Activated CD8-positive, alpha-beta memory T cell treated with anti-CD3 and anti-CD28 coated beads for 1 hour (primary cell): ENCODE results near the gene ILKAP.

Experiments
- DNase-seq, 2 donors: peaks; one replicate each; pipeline ENCODE4 v3.0.0-alpha.2; 2020; ENCODE audit warnings: low read depth in 1 of 2; ENCODE audit errors: extremely low read depth in 1 of 2

Gene ILKAP

DNA sequence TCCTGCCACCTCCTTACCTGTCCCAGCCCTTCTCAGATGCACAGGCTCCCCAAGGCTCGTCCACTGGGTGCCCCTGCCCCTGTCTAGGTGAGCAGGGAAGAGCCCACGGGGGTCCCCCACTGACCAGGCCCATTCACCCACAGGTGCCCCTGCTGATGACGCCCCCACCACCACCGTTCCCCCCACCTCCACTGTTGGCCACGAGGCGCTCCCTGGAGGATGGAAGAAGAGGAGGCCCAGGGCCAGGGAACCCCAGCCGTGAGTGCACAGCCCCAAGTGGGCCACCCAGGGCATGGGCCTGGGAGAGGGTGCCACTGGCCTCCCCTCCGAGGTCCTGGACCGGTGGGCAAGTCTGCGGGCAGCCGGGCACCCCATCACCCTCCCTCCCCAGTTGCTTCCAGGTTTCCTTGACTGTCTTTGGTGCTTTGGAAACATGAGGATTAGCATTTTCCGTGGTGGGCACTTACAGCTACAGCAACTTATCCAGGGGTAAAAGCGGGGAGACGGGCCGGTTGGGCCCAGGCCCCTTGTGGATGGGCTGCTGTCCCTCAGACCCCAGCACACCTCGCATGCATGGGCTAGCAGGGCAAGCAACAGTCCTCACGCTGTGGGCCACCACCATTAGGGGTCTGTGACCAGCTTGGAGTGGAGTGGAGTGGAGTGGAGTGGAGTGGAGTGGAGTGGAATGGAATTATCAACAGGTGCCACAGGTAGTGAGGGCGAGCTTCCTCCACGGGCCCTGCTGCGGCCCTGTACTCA, 78.2 kb downstream of the ILKAP start:
- no peak for DNase-seq

DNA sequence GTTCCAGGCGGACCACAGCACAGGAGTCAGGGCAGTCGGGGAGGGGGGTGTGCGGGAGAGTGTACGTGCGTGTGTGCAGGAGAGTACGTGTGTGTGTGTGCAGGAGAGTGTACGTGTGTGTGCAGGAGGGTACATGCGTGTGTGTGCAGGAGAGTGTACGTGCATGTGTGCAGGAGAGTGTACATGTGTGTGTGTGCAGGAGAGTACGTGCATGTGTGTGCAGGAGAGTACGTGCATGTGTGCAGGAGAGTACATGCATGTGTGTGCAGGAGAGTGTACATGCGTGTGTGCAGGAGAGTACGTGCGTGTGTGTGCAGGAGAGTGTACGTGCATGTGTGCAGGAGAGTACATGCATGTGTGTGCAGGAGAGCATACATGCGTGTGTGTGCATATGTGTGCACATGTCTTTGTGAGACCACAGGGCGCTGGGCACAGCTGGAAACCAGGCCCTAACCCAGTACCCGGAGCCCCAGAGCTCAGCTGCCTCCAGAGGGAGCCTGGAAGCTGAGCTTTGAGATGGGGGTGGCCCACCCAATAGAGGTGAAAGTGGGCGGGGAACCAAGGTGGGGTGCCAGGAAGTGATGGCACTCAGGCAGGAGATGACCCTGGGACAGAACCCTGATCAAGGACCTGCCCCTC, 78.9 kb downstream of the ILKAP start:
- DNase-seq = no peak

DNA sequence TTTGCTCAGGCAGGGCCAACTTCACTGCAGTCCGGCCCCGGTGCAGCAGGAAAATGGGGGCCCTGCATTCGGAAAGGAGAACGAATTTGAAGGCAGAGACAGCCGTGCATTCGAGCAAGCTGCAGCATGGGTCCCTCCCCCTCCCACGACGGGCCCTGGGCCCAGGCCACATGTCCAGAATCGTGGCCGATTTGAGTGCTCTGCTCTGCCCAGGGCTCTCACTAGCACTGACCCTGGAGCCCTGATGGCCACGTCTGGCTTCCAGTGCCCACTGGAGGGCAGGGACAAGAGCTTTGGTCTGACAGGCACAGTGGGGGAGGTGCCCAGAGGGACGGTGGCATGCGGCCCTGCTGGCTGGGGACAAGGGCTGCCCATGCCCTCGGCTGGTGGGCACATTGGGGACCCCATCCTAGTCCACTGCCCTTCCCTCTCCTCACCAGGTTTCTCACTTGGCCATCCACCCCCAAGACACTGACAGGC, 79.5 kb downstream of the ILKAP start:
- DNase-seq = no peak

DNA sequence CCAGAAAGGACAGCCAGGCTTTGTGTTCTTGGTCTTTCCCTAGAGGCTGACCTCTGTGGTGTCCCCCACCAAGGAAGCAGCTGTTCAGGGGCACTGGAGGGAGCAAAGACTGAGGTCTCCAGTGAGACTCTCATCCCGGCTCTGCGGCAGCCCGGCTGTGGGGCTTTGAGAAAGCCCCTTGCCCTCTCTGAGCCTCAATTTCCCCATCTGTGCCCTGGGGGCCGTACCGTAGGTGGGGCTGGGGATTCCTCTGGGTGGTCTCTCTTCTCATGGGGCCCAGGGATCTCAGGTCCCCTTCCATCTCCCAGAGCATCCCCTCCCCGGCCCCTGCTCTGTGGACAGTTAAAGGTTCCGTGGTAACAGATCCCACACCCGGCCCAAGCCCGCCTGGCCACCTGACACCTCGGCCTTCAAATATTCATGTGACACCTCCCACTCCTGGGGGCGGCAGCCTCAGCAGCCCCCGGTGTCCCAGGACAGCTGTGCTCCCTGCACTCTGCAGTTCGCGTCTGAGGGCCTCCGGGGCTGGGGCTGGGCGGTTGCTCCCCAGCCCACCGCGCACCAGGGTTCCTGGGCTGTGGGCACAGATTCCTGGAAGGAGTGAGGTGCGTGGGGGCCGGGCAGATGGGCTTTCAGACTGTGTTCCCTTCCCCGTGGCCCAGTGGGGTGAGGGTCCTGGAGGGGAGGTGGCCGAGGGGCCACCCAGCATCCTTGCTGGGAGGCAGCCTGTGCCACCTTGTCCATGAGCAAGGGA, 80.1 kb downstream of the ILKAP start:
- no peak for DNase-seq

DNA sequence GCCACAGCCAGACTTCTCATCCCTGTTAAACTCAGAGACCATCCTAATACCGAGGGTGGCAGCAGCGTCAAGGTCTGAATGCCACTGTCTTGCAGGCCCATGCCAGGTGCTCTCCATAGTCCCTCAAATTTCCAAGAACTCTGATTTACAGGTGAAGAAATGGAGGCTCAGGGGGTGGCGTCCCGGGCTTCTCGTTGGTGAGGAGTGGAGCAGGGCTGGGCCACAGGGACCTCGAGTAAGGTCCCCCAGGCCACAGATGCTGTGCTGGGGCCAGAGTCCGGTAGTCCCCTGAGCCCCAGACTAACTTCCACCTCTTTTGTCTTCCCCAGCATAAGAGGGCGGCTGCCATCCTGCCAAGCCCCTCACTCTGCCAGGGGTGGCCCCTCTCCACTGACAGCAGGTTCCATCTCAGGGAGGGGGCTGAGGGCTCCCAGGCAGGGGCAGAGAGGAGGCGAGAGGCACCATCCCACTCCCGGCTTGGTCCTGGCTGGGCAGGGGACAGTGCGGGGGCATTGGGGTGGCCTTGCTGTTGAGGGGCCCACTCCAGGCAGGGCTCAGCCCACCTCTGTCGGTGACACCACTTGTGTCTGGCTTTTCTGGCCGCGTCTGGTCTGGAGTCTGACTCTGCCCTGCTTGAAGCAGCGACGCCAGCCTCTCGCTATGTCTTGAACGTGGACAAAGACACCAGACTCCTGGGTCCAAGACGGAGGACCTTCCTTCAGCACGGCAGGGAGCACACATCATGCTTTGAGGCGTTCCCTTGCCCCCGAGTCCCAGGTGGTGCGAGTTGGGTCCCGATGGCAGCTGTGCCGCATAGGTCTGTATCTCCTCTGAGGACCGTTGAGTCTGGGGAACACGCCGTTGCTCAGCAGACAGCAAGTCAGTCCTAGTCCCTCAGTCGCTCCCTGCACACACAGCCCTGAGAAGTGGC, 80.9 kb downstream of the ILKAP start:
- DNase-seq = no peak

DNA sequence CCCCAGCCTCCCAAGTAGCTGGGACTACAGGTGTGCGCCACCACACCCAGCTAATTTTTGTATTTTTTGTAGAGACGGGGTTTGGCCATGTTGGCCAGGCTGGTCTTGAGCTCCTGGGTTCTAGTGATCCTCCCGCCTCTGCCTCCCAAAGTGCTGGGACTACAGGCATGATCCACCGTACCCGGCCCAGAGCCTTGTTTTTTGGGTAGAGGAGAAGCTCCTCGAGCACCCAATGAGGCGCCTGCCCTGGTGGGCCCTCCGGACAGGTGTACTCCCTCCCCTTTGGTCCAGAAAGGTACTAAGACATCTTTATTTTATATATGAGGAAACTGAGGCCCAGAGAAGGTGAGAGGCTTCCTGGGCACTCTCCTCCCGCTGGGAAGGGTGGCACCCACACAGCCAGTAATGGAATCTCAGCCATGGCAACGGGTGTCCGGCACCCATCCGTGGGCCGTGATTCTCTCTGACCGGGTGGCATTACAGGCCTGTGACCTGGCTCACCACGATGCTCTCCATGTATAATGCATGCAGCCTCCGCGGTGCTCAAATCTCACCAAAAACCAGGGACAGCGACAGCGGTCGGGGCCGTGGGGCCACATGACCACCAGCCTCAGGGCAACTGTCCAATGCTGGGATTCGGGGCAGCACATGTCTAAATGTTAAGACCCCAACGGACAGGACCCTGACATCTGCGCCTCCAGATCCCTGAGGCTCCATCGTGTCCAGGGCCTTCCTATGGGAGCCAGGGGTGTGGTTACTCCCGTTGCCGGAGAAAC, 81.8 kb downstream of the ILKAP start:
- DNase-seq = no peak

DNA sequence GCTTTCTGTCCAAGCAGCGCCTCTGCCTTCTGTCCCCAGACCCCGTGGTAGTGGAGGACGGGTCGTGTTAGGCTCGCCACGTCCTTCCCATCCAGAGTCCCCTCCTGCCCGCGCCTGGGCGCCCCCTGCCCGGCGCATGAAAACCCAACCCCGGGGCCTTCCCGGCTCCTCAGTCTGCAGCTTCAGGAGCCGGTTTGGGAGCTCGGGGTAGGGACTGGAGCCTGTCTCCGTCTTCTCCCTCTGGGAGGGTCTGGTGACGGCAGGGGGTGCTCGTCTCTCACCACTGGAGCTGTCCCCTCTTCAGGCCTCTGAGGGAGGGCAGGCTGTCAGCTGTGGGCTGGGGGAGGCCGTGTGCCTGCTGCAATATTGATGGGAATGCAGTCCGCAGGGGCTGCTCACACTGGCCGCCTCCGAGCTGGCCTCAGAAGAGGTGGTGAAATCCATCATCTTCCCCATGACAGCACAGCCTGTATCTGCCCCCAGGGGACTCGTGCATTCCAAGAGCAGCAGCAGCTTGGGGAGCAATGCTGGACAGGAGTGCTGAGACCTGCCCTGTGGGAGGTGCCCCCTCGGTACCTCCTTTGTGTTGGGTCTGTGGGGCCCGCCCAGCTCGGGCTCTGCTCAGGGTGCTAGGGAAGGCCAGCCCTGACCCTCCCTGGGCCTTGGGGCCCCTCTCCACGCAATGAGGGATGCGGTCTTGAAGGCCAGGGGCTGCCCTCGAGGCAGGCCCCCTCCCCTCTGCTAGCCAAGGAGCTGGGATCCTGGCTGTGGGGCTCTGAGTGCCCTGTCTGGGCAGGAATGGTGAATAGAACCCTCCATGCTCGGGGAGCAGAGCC, 82.8 kb downstream of the ILKAP start:
- DNase-seq = no peak
